H9 (cell line): ENCODE measurements around the gene RPS15. TPM values are rescaled to one million over a fixed set of nuclear protein-coding genes. Genes with fewer than 3 reads are reported as not detected.

Experiments
- DNase-seq: peaks from one replicate; pipeline ENCODE4 v3.0.0-alpha.2; 2017
- H2AFZ ChIP-seq: one replicate; pipeline ENCODE4 v1.6.1; 2013; ENCODE audit warnings: mild to moderate bottlenecking, low read length, control low read depth, moderate library complexity
- H2AK5ac ChIP-seq: 2 replicates; pipeline ENCODE4 v1.6.1; 2013; ENCODE audit warnings: low read length, control low read depth, mixed read lengths; ENCODE audit not compliant: insufficient read length
- H2BK120ac ChIP-seq: one replicate; pipeline ENCODE4 v1.6.1; 2013; ENCODE audit warnings: low read depth, mild to moderate bottlenecking, low read length, control low read depth, inconsistent platforms; ENCODE audit not compliant: poor library complexity, severe bottlenecking
- H2BK12ac ChIP-seq: 2 replicates; pipeline ENCODE4 v1.6.1; 2013; ENCODE audit warnings: low read length, control low read depth, mixed read lengths, low read depth; ENCODE audit not compliant: insufficient read length
- H2BK15ac ChIP-seq: 2 replicates; pipeline ENCODE4 v1.6.1; 2013; ENCODE audit warnings: low read depth, low read length, control low read depth
- H2BK20ac ChIP-seq: one replicate; pipeline ENCODE4 v1.6.1; 2013; ENCODE audit warnings: low read depth, mild to moderate bottlenecking, low read length, control low read depth, inconsistent platforms; ENCODE audit not compliant: poor library complexity, severe bottlenecking
- H2BK5ac ChIP-seq: 2 replicates; pipeline ENCODE4 v1.6.1; 2013; ENCODE audit warnings: low read length, control low read depth, mixed read lengths; ENCODE audit not compliant: insufficient read length
- H3K14ac ChIP-seq: 2 replicates; pipeline ENCODE4 v1.6.1; 2013; ENCODE audit warnings: low read length, control low read depth; ENCODE audit not compliant: insufficient read depth
- H3K18ac ChIP-seq: 2 replicates; pipeline ENCODE4 v1.6.1; 2013; ENCODE audit warnings: low read depth, mild to moderate bottlenecking, mixed read lengths, low read length, control low read depth; ENCODE audit not compliant: insufficient read length
- H3K23ac ChIP-seq: 2 replicates; pipeline ENCODE4 v1.6.1; 2013; ENCODE audit warnings: low read length, control low read depth, mixed read lengths, low read depth; ENCODE audit not compliant: insufficient read length
- H3K23me2 ChIP-seq: 2 replicates; pipeline ENCODE4 v1.6.1; 2013; ENCODE audit warnings: low read depth, mild to moderate bottlenecking, mixed read lengths, low read length, control low read depth; ENCODE audit not compliant: insufficient read length, poor library complexity, severe bottlenecking
- H3K27ac ChIP-seq: 2 replicates; pipeline ENCODE4 v1.5.1; 2013; ENCODE audit warnings: low read length, control low read depth, mixed read lengths, low read depth; ENCODE audit not compliant: insufficient read length
- H3K27me3 ChIP-seq: 2 replicates; pipeline ENCODE4 v1.6.1; 2013; ENCODE audit warnings: low read length, control low read depth, inconsistent platforms; ENCODE audit not compliant: insufficient read depth
- H3K4ac ChIP-seq: 2 replicates; pipeline ENCODE4 v1.6.1; 2013; ENCODE audit warnings: low read depth, mild to moderate bottlenecking, control low read depth, inconsistent platforms, low read length, moderate library complexity
- H3K4me1 ChIP-seq: 2 replicates; pipeline ENCODE4 v1.6.1; 2013; ENCODE audit warnings: low read length, control low read depth, inconsistent platforms; ENCODE audit not compliant: insufficient read depth
- H3K4me2 ChIP-seq: 2 replicates; pipeline ENCODE4 v1.6.1; 2013; ENCODE audit warnings: low read length, control low read depth, mixed read lengths; ENCODE audit not compliant: insufficient read length, insufficient read depth
- H3K56ac ChIP-seq: 2 replicates; pipeline ENCODE4 v1.6.1; 2013; ENCODE audit warnings: low read depth, mild to moderate bottlenecking, mixed read lengths, low read length, control low read depth; ENCODE audit not compliant: insufficient read length
- H3K79me1 ChIP-seq: 2 replicates; pipeline ENCODE4 v1.6.1; 2013; ENCODE audit warnings: low read depth, mild to moderate bottlenecking, moderate library complexity, low read length, control low read depth, inconsistent platforms; ENCODE audit not compliant: insufficient read depth, poor library complexity, severe bottlenecking
- H3K79me2 ChIP-seq: 2 replicates; pipeline ENCODE4 v1.6.1; 2013; ENCODE audit warnings: low read length, control low read depth, inconsistent platforms; ENCODE audit not compliant: insufficient read depth
- H3K9ac ChIP-seq: 2 replicates; pipeline ENCODE4 v1.6.1; 2013; ENCODE audit warnings: low read length, control low read depth, mixed read lengths; ENCODE audit not compliant: insufficient read length; ENCODE audit errors: extremely low read depth
- H3K9me3 ChIP-seq: one replicate; pipeline ENCODE4 v1.6.1; 2013; ENCODE audit warnings: low read depth, low read length, inconsistent platforms; ENCODE audit not compliant: control insufficient read depth
- H3T11ph ChIP-seq: one replicate; pipeline ENCODE4 v1.6.1; 2013; ENCODE audit warnings: mild to moderate bottlenecking, low read length, control low read depth, inconsistent platforms
- H4K20me1 ChIP-seq: one replicate; pipeline ENCODE4 v1.6.1; 2013; ENCODE audit not compliant: control insufficient read depth, insufficient read length, insufficient read depth
- H4K5ac ChIP-seq: 2 replicates; pipeline ENCODE4 v1.6.1; 2013; ENCODE audit warnings: low read depth, mild to moderate bottlenecking, mixed read lengths, low read length, control low read depth; ENCODE audit not compliant: insufficient read length
- H4K8ac ChIP-seq: replicated peaks from 2 replicates; pipeline ENCODE4 v1.6.1; 2013; ENCODE audit warnings: low read length, control low read depth, mixed read lengths, low read depth; ENCODE audit not compliant: insufficient read length
- H4K91ac ChIP-seq: 2 replicates; pipeline ENCODE4 v1.6.1; 2013; ENCODE audit warnings: low read depth, mild to moderate bottlenecking, moderate library complexity, mixed read lengths, low read length, control low read depth; ENCODE audit not compliant: insufficient read length
- H3K27ac Mint-ChIP-seq, 3 experiments: 2 replicates in 2 of 3; 3 replicates in 1 of 3; pipeline ENCODE4 v1.8.0; 2020 to 2021; ENCODE audit warnings: mixed read lengths in 3 of 3, mild to moderate bottlenecking in 1 of 3, moderate library complexity in 1 of 3
- H3K27me3 Mint-ChIP-seq: 2 replicates; pipeline ENCODE4 v1.8.0; 2021; ENCODE audit warnings: low read depth, mild to moderate bottlenecking, moderate library complexity, mixed read lengths
- H3K36me3 Mint-ChIP-seq, 3 experiments: 2 replicates in 2 of 3; 3 replicates in 1 of 3; pipeline ENCODE4 v1.8.0; 2020 to 2021; ENCODE audit warnings: low read depth in 3 of 3, mixed read lengths in 3 of 3; ENCODE audit not compliant: insufficient read depth in 1 of 3
- H3K4me1 Mint-ChIP-seq, 2 experiments: 2 replicates each; pipeline ENCODE4 v1.8.0; 2020; ENCODE audit warnings: mixed read lengths in 2 of 2
- H3K4me3 Mint-ChIP-seq, 2 experiments: 2 replicates in 1 of 2; 3 replicates in 1 of 2; pipeline ENCODE4 v1.8.0; 2020 to 2021; ENCODE audit warnings: mild to moderate bottlenecking in 2 of 2, mixed read lengths in 2 of 2, moderate library complexity in 1 of 2
- H3K9me3 Mint-ChIP-seq, 2 experiments: 2 replicates in 1 of 2; 3 replicates in 1 of 2; pipeline ENCODE4 v1.8.0; 2020; ENCODE audit warnings: mild to moderate bottlenecking in 2 of 2, mixed read lengths in 2 of 2, moderate library complexity in 1 of 2
- WGBS: extraction: QIAGEN DNeasy Blood & Tissue Kit; methylation state at CpG from one replicate; pipeline ENCODE4 v1.1.7; 2013; ENCODE audit warnings: missing lambda C conversion rate, low lambda C conversion rate, mixed read lengths; ENCODE audit not compliant: insufficient read length; ENCODE audit errors: extremely low coverage; 5-methylcytosine and 5-hydroxymethylcytosine counted together
- total RNA-seq: library from RNA; stranded (reverse); gene quantifications from 2 replicates; pipeline ENCODE4 v1.2.1, GENCODE V29; 2021
- TF ChIP-seq, protein P1 (sequence below): fragments of 200-600 bp; sonication (generic); conservative IDR thresholded peaks from 3 replicates; pipeline ENCODE4 v1.8.0; 2021; ENCODE audit warnings: antibody characterized with exemption, mild to moderate bottlenecking

RPS15 gene
- total RNA-seq, 1 experiment from 2014 or later = 1,628 TPM

DNA sequence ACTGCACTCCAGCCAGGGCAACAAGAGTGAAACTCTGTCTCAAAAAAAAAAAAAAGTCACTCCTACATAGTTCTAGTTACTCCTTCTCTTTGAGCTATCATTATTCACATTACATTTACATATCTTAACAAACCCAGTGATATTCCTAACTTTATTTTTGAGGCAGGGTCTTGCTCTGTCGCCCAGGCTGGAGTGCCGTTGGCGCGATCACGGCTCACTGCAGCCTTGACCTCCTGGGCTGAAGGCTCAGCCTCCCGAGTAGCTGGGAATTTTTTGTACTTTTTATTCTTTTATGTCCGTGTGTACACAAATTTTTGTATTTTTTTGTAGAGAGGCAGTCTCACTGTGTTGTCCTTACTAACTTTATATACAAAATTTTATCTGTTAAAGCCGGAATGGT, 587 bp upstream of the RPS15 start:
- Histone ChIP-seq H4K5ac (no peak overlapping the region), H3K9ac (no peak overlapping the region), H2AK5ac (no peak overlapping the region), H3K4ac (no peak overlapping the region), H3K23ac (no peak overlapping the region), H3K27me3 (no peaks in the 10 kb centered on the region), H3K79me2 (peaks cover 11% of the 10 kb centered on the region; the same call in 1 of the 2 replicates), H3K4me2 (no peak overlapping the region), H2BK5ac (no peak overlapping the region), H3K79me1 (peaks cover 12% of the 10 kb centered on the region), H3K27ac (no peak overlapping the region), H3K9me3 (no peaks in the 10 kb centered on the region), H3K14ac (no peak overlapping the region), H4K91ac (no peak overlapping the region), H2BK20ac (no peak overlapping the region), H3K18ac (no peak overlapping the region), H4K8ac (no peak overlapping the region), H3K56ac (no peak overlapping the region), H3K4me1 (no peaks in the 10 kb centered on the region), H3T11ph (no peak overlapping the region), H3K23me2 (peaks cover 5% of the 10 kb centered on the region), H2BK120ac (no peak overlapping the region), H2BK15ac (no peak overlapping the region), H2BK12ac (no peak overlapping the region), H4K20me1 (no peaks in the 10 kb centered on the region), H2AFZ (no peak overlapping the region)
- Mint-ChIP-seq H3K27ac (peak overlapping the region in 2 of 3 experiments; percentile 44 to 55; a peak in 2 of 7 replicates), H3K4me1 (peaks cover 0 to 20% of the 10 kb centered on the region in 2 experiments), H3K27me3 (no peaks in the 10 kb centered on the region; the same call in 1 of the 2 replicates), H3K36me3 (peaks cover 35 to 58% (median 53%) of the 10 kb centered on the region in 3 experiments), H3K4me3 (peak overlapping the region; percentile 96 to 98), H3K9me3 (no peaks in the 10 kb centered on the region)
- no peak for DNase-seq
- TF ChIP-seq, protein P1, sequence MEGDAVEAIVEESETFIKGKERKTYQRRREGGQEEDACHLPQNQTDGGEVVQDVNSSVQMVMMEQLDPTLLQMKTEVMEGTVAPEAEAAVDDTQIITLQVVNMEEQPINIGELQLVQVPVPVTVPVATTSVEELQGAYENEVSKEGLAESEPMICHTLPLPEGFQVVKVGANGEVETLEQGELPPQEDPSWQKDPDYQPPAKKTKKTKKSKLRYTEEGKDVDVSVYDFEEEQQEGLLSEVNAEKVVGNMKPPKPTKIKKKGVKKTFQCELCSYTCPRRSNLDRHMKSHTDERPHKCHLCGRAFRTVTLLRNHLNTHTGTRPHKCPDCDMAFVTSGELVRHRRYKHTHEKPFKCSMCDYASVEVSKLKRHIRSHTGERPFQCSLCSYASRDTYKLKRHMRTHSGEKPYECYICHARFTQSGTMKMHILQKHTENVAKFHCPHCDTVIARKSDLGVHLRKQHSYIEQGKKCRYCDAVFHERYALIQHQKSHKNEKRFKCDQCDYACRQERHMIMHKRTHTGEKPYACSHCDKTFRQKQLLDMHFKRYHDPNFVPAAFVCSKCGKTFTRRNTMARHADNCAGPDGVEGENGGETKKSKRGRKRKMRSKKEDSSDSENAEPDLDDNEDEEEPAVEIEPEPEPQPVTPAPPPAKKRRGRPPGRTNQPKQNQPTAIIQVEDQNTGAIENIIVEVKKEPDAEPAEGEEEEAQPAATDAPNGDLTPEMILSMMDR = no peak
- no CpG with 5 or more reads among the region's 8 CpGs for WGBS
